ENCODE results near the gene PI4KB.

The PI4KB gene

GRCh38 chr1:151327223-151327902 is at the start of gene PI4KB:
Gene PI4KB (minus strand): TSS chr1:151327416. CDS start chr1:151316481, 10,935 bp downstream.
- H3K36me3 ChIP-seq (ENCODE audit: control insufficient read depth, insufficient read depth, low read length), result peaks cover 10% of the 10 kb centered on the region
- H3K4me3 ChIP-seq (ENCODE audit: low read length), result peak within 1 kb of the TSS; percentile 23
- no peaks in the 10 kb centered on the region for H3K9me3 ChIP-seq (ENCODE audit: control insufficient read depth, low read length)
- H3K4me1 ChIP-seq (ENCODE audit: control insufficient read depth, insufficient read depth, low read length), result peaks cover 20% of the 10 kb centered on the region
- H3K27me3 ChIP-seq (ENCODE audit: control insufficient read depth, insufficient read depth, low read length), result no peaks in the 10 kb centered on the region
- peak within 1 kb of the TSS; percentile 92 for H3K9ac ChIP-seq (ENCODE audit: low read length)

DNA sequence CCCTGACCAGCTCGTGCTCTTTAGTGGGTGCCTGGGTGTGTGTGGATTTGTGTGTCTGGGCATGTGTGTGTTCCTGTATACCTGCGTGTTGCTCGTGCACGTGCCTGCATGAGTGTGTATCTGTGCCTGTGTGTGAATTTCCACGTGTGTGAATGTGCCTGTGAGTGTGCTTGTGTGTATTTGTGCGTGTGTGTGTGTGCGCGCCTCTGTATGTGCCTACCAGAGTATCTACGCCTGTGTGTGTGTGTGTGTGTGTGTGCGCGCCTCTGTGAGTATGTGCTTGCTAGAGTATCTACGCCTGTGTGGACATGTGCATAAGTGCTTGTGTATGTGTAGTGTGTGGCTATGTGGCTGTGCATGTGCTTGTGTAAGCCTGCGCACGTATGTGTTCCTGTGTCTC is 46.0 kb upstream of the PI4KB start:
- Histone ChIP-seq H3K4me3 (ENCODE audit: low read length) (no peak overlapping the region), H3K27me3 (ENCODE audit: control insufficient read depth, insufficient read depth, low read length) (no peaks in the 10 kb centered on the region), H3K36me3 (ENCODE audit: control insufficient read depth, insufficient read depth, low read length) (peaks cover 4% of the 10 kb centered on the region), H3K4me1 (ENCODE audit: control insufficient read depth, insufficient read depth, low read length) (peaks cover 50% of the 10 kb centered on the region), H3K9ac (ENCODE audit: low read length) (no peak overlapping the region), H3K9me3 (ENCODE audit: control insufficient read depth, low read length) (no peaks in the 10 kb centered on the region)

- H3K4me3 ChIP-seq (ENCODE audit: low read length), result peak within 1 kb of the TSS; percentile 98
- peaks cover 6% of the 10 kb centered on the region for H3K36me3 ChIP-seq (ENCODE audit: control insufficient read depth, insufficient read depth, low read length)
- H3K27me3 ChIP-seq (ENCODE audit: control insufficient read depth, insufficient read depth, low read length), result no peaks in the 10 kb centered on the region
- peak within 1 kb of the TSS; percentile 68 for H3K9ac ChIP-seq (ENCODE audit: low read length)
- no peaks in the 10 kb centered on the region for H3K9me3 ChIP-seq (ENCODE audit: control insufficient read depth, low read length)
- peaks cover 53% of the 10 kb centered on the region for H3K4me1 ChIP-seq (ENCODE audit: control insufficient read depth, insufficient read depth, low read length)
These were observed 45.1 kb upstream of the PI4KB start, which contains the start of gene SELENBP1 for GRCh38 chr1:151372058-151372934. Gene SELENBP1 (minus strand): TSS chr1:151372705. CDS start chr1:151372641, 64 bp downstream.

GRCh38 chr1:151371370-151372057 is 44.3 kb upstream of the PI4KB start:
- H3K4me1 ChIP-seq (ENCODE audit: control insufficient read depth, insufficient read depth, low read length), result peaks cover 53% of the 10 kb centered on the region
- peaks cover 10% of the 10 kb centered on the region for H3K36me3 ChIP-seq (ENCODE audit: control insufficient read depth, insufficient read depth, low read length)
- no peaks in the 10 kb centered on the region for H3K9me3 ChIP-seq (ENCODE audit: control insufficient read depth, low read length)
- no peaks in the 10 kb centered on the region for H3K27me3 ChIP-seq (ENCODE audit: control insufficient read depth, insufficient read depth, low read length)
- peak overlapping the region; percentile 98 for H3K4me3 ChIP-seq (ENCODE audit: low read length)
- H3K9ac ChIP-seq (ENCODE audit: low read length), result peak overlapping the region; percentile 68

DNA sequence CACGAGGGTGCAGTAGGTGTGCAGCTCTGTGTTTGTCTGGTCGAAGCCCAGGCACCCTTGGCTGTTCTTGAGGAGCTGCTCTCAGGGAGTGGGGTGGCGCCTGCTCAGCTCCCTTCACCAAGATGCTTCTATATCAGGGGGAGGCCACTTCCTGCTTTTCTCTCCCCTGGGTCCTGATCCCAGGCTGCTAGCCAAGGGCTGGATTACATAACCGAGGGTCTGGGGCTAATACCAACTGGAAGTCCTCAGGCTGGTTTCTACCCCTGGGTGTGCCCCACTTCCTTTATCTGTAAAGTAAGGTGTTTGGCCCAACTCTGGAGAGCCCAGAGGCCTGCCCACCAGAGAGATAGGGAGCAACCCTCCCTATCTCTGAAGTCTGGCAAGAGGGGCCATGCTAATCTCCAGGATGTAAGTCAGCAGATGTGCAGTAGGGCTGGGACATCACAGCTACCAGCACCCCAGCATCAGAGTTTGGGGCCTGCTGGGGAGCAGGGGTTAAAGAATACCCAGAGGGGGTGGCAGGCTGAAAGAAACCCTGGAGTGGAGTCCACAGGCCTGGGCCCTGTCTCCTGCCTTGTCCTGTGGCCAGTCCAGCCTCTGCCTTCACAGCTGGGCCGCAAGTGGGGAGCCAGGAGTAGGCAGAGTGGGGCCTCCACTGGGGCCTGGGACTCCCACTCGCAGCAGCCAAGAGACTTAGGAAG is 43.1 kb upstream of the PI4KB start:
- no peak overlapping the region for H3K4me3 ChIP-seq (ENCODE audit: low read length)
- peaks cover 53% of the 10 kb centered on the region for H3K4me1 ChIP-seq (ENCODE audit: control insufficient read depth, insufficient read depth, low read length)

DNA sequence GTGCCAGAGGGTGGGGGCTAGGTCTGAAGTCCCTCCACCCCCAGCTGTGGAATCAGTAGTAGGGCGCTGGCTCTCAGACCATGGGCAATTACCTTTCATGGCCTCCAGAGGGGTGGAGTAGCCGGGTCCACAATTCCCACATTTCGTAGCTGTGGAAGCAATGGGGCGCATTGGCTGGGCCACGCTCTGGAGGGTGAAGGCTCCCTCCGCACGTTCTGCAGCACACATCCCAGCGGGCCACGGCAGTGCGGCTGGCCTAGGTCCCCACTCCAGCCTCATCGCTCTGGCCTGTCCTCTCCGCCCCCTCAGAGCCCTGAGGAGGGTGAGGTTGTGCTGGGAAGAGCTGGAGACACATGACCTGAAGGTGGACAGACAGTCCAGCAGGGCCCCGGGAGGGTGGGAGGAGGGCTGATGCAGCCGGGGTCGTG is 42.4 kb upstream of the PI4KB start:
- Histone ChIP-seq H3K9ac (ENCODE audit: low read length) (no peak overlapping the region), H3K9me3 (ENCODE audit: control insufficient read depth, low read length) (no peaks in the 10 kb centered on the region), H3K4me1 (ENCODE audit: control insufficient read depth, insufficient read depth, low read length) (peaks cover 53% of the 10 kb centered on the region), H3K36me3 (ENCODE audit: control insufficient read depth, insufficient read depth, low read length) (peaks cover 29% of the 10 kb centered on the region), H3K27me3 (ENCODE audit: control insufficient read depth, insufficient read depth, low read length) (no peaks in the 10 kb centered on the region), H3K4me3 (ENCODE audit: low read length) (no peak overlapping the region)

More for the DNA sequence above, 43.1 kb upstream of the PI4KB start:
- peak overlapping the region; percentile 68 for H3K9ac ChIP-seq (ENCODE audit: low read length)
- H3K27me3 ChIP-seq (ENCODE audit: control insufficient read depth, insufficient read depth, low read length), result no peaks in the 10 kb centered on the region
- peaks cover 22% of the 10 kb centered on the region for H3K36me3 ChIP-seq (ENCODE audit: control insufficient read depth, insufficient read depth, low read length)
- H3K9me3 ChIP-seq (ENCODE audit: control insufficient read depth, low read length), result no peaks in the 10 kb centered on the region

GRCh38 chr1:151369302-151369610 is 42.0 kb upstream of the PI4KB start:
- Histone ChIP-seq H3K27me3 (ENCODE audit: control insufficient read depth, insufficient read depth, low read length) (no peaks in the 10 kb centered on the region), H3K4me1 (ENCODE audit: control insufficient read depth, insufficient read depth, low read length) (peaks cover 52% of the 10 kb centered on the region), H3K4me3 (ENCODE audit: low read length) (no peak overlapping the region), H3K9me3 (ENCODE audit: control insufficient read depth, low read length) (no peaks in the 10 kb centered on the region), H3K36me3 (ENCODE audit: control insufficient read depth, insufficient read depth, low read length) (peaks cover 33% of the 10 kb centered on the region), H3K9ac (ENCODE audit: low read length) (no peak overlapping the region)

- no peaks in the 10 kb centered on the region for H3K27me3 ChIP-seq (ENCODE audit: control insufficient read depth, insufficient read depth, low read length)
- H3K4me1 ChIP-seq (ENCODE audit: control insufficient read depth, insufficient read depth, low read length), result peaks cover 46% of the 10 kb centered on the region
- no peaks in the 10 kb centered on the region for H3K9me3 ChIP-seq (ENCODE audit: control insufficient read depth, low read length)
- no peak overlapping the region for H3K9ac ChIP-seq (ENCODE audit: low read length)
- peaks cover 34% of the 10 kb centered on the region for H3K36me3 ChIP-seq (ENCODE audit: control insufficient read depth, insufficient read depth, low read length)
- no peak overlapping the region for H3K4me3 ChIP-seq (ENCODE audit: low read length)
These were observed 41.4 kb upstream of the PI4KB start for GRCh38 chr1:151368393-151369301.

DNA sequence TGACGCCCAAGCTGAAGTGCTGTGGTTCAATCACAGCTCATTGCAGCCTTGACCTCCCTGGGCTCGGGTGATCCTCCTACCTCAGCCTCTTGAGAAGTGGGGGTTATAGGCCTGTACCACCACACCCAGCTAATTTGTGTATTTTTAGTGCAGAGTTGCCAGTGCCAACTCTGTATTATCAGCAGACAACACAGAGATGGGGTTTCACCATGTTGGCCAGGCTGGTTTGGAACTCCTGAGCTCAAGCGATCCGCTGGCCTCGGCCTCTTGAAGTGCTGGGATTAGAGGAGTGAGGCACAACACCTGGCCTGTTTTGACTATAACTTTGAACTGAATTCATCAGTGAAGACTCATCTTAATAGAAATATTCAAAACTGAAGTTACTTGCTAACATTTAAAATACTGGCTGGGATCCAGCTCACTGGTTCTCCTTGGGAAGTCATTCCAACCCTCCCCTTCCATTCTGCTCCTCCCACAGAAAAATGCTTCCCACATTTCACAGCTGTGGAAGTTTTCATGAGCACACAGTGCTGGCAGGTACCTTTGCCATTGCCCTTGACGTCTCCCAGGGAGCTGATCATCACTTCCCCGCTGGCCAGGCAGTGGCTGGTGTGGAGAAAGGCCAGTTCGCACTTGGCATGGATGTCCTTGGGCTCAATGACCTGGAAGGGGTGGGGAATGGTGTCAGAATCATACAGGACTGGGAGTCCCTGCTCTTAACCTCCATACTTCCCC is 40.6 kb upstream of the PI4KB start:
- Histone ChIP-seq H3K4me3 (ENCODE audit: low read length) (no peak overlapping the region), H3K9me3 (ENCODE audit: control insufficient read depth, low read length) (no peaks in the 10 kb centered on the region), H3K9ac (ENCODE audit: low read length) (no peak overlapping the region), H3K36me3 (ENCODE audit: control insufficient read depth, insufficient read depth, low read length) (peaks cover 34% of the 10 kb centered on the region), H3K4me1 (ENCODE audit: control insufficient read depth, insufficient read depth, low read length) (peaks cover 38% of the 10 kb centered on the region), H3K27me3 (ENCODE audit: control insufficient read depth, insufficient read depth, low read length) (no peaks in the 10 kb centered on the region)

DNA sequence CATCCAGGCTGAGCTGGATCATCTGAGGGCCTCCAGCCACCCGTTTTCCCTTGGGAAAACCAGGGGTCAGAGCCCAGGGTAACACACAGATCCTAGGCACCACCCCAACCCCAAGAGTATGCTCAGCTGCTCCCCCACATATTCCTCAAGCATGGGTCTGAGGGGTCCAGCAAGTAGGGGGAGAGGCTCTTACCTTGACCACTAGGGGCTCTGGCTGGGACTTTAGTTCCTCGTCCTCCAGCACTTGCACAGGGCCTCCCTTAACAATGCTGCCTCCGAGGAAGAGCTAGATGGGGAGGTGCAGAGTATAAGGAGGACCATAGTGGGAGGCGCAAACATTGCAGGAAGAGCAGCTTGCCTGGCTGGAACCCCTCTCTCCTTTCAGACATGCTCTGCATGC is 37.8 kb upstream of the PI4KB start:
- H3K9me3 ChIP-seq (ENCODE audit: control insufficient read depth, low read length), result no peaks in the 10 kb centered on the region
- H3K36me3 ChIP-seq (ENCODE audit: control insufficient read depth, insufficient read depth, low read length), result peaks cover 34% of the 10 kb centered on the region
- peaks cover 21% of the 10 kb centered on the region for H3K4me1 ChIP-seq (ENCODE audit: control insufficient read depth, insufficient read depth, low read length)
- no peaks in the 10 kb centered on the region for H3K27me3 ChIP-seq (ENCODE audit: control insufficient read depth, insufficient read depth, low read length)
- no peak overlapping the region for H3K4me3 ChIP-seq (ENCODE audit: low read length)
- H3K9ac ChIP-seq (ENCODE audit: low read length), result no peak overlapping the region
